Keratinocyte (primary cell): ENCODE results near the gene ASTL. TPM values are rescaled to one million over a fixed set of nuclear protein-coding genes. Genes with fewer than 3 reads are reported as not detected.

ENCODE experiments used
- DNase-seq: peaks from one replicate; pipeline ENCODE4 v3.0.0-alpha.2; 2011; ENCODE audit warnings: low read depth, missing footprints, low spot score
- FAIRE-seq: peaks from 2 replicates; lab custom pipeline; 2011; peaks lifted over from hg19 to GRCh38; lab: Jason Lieb, UNC
- H2AFZ ChIP-seq: 2 replicates; pipeline ENCODE4 v1.6.0; 2012; ENCODE audit warnings: low read length, control low read depth, inconsistent platforms; ENCODE audit not compliant: control insufficient read depth
- H3K27ac ChIP-seq: 2 replicates; pipeline ENCODE4 v1.5.1; 2011; ENCODE audit warnings: low read length; ENCODE audit not compliant: control insufficient read depth, insufficient read depth
- H3K27me3 ChIP-seq: 3 replicates; pipeline ENCODE4 v1.6.0; 2011; ENCODE audit warnings: low read length; ENCODE audit not compliant: control insufficient read depth, insufficient read depth; ENCODE audit errors: extremely low read depth
- H3K36me3 ChIP-seq, 2 experiments: 2 replicates in 1 of 2; 3 replicates in 1 of 2; pipeline ENCODE4 v1.5.1; 2011; ENCODE audit warnings: low read length in 2 of 2, mild to moderate bottlenecking in 1 of 2; ENCODE audit not compliant: control insufficient read depth in 2 of 2, insufficient read depth in 2 of 2; ENCODE audit errors: extremely low read depth in 1 of 2
- H3K4me1 ChIP-seq: 3 replicates; pipeline ENCODE4 v1.5.1; 2011; ENCODE audit warnings: low read length; ENCODE audit not compliant: control insufficient read depth, insufficient read depth; ENCODE audit errors: extremely low read depth
- H3K4me2 ChIP-seq: 3 replicates; pipeline ENCODE4 v1.6.0; 2011; ENCODE audit warnings: low read depth, low read length; ENCODE audit not compliant: control insufficient read depth, insufficient read depth; ENCODE audit errors: extremely low read depth
- H3K4me3 ChIP-seq, 3 experiments: fragments of 200-600 bp in 1 of 3; sonication (generic) in 1 of 3; 2 replicates in 2 of 3; 3 replicates in 1 of 3; pipeline ENCODE4 v1.5.1; 2011 to 2016; ENCODE audit warnings: low read length in 3 of 3, mild to moderate bottlenecking in 3 of 3, control low read depth in 2 of 3, inconsistent platforms in 1 of 3, low read depth in 1 of 3, mixed read lengths in 1 of 3, mixed run types in 1 of 3, moderate library complexity in 1 of 3; ENCODE audit not compliant: control insufficient read depth in 2 of 3, insufficient read depth in 2 of 3; ENCODE audit errors: extremely low read depth in 1 of 3
- H3K79me2 ChIP-seq: 2 replicates; pipeline ENCODE4 v1.6.0; 2012; ENCODE audit warnings: low read length; ENCODE audit not compliant: control insufficient read depth, insufficient read depth
- H3K9ac ChIP-seq: 3 replicates; pipeline ENCODE4 v1.6.0; 2011; ENCODE audit warnings: low read length; ENCODE audit not compliant: control insufficient read depth, insufficient read depth; ENCODE audit errors: extremely low read depth
- H3K9me1 ChIP-seq: 3 replicates; pipeline ENCODE4 v1.6.0; 2011; ENCODE audit warnings: low read length; ENCODE audit not compliant: control insufficient read depth, insufficient read depth; ENCODE audit errors: extremely low read depth
- H3K9me3 ChIP-seq: 2 replicates; pipeline ENCODE4 v1.5.1; 2012; ENCODE audit warnings: low read depth, low read length; ENCODE audit not compliant: control insufficient read depth
- H4K20me1 ChIP-seq: 3 replicates; pipeline ENCODE4 v1.6.0; 2011; ENCODE audit warnings: low read length; ENCODE audit not compliant: control insufficient read depth, insufficient read depth; ENCODE audit errors: extremely low read depth
- CTCF ChIP-seq, 3 experiments: IDR thresholded peaks in 1 of 3; conservative IDR thresholded peaks in 1 of 3; optimal IDR thresholded peaks in 1 of 3; 2 replicates in 2 of 3; 3 replicates in 1 of 3; pipeline versions ENCODE3 to v1.5.1; 2011; ENCODE audit warnings: low read length in 3 of 3, mild to moderate bottlenecking in 3 of 3, moderate library complexity in 2 of 3, control low read depth in 1 of 3, inconsistent platforms in 1 of 3; ENCODE audit not compliant: insufficient read depth in 2 of 3; ENCODE audit errors: extremely low read depth in 1 of 3
- EZH2 ChIP-seq: IDR thresholded peaks from one replicate; pipeline ENCODE4 v1.6.1; 2012; ENCODE audit warnings: inconsistent platforms, mild to moderate bottlenecking, low read length, moderate library complexity
- dilution Hi-C: fragments of 300-500 bp; cut with MboI; formaldehyde crosslinking; loops from one replicate; pipeline ENCODE4 v1.7.0; 2020; ENCODE audit warnings: low sequenced_read_pairs; ENCODE audit not compliant: extremely low pct_ligation_motif_present
- polyA plus RNA-seq, 5 experiments: library from polyadenylated mRNA; depleted of rRNA in 3 of 5; stranded (reverse) in 3 of 5; stranded (forward) in 1 of 5; unstranded in 1 of 5; fragments of >200 nt; gene quantifications; 1 replicate in 1 of 5; 2 replicates in 3 of 5; 3 replicates in 1 of 5; pipeline versions ENCODE4 v1.2.1 to v1.2.3, GENCODE V29; 2011 to 2012; ENCODE audit warnings: missing spikeins in 2 of 5, low read depth in 1 of 5, low replicate concordance in 1 of 5

ASTL gene
- polyA plus RNA-seq, 1 donor (not counting 4 experiments of a cell fraction or from before 2014, with no cell fraction given) = not detected

GRCh38 chr2:96082211-96083063 lies 55.9 kb downstream of the ASTL start:
- no peak for FAIRE-seq
- Histone ChIP-seq H2AFZ (no peak overlapping the region), H3K36me3 (no peaks in the 10 kb centered on the region), H3K79me2 (no peaks in the 10 kb centered on the region), H3K9me1 (no peaks in the 10 kb centered on the region), H4K20me1 (no peaks in the 10 kb centered on the region), H3K9ac (no peak overlapping the region), H3K9me3 (no peaks in the 10 kb centered on the region), H3K27me3 (peaks cover 2% of the 10 kb centered on the region), H3K4me3 (no peak overlapping the region), H3K4me1 (no peaks in the 10 kb centered on the region), H3K4me2 (no peak overlapping the region), H3K27ac (no peak overlapping the region)
- dilution Hi-C loops = no loop called here
- DNase-seq = no peak
- no peak for TF ChIP-seq CTCF (optimal IDR thresholded peaks at IDR 0.05 in 1 of 3, IDR thresholded peaks at IDR 0.05 in 1 of 3, conservative IDR thresholded peaks at IDR 0.05 in 1 of 3; ENCODE audit: extremely low read depth in 1 of 3, insufficient read depth in 2 of 3, low read length in 3 of 3)
- TF ChIP-seq EZH2 = no peak

- TF ChIP-seq CTCF (optimal IDR thresholded peaks at IDR 0.05 in 1 of 3, IDR thresholded peaks at IDR 0.05 in 1 of 3, conservative IDR thresholded peaks at IDR 0.05 in 1 of 3; ENCODE audit: extremely low read depth in 1 of 3, insufficient read depth in 2 of 3, low read length in 3 of 3) (no peak), EZH2 (no peak)
- no peaks in the 10 kb centered on the region for H3K4me1 ChIP-seq
Measured at GRCh38 chr2:96081042-96081441, 57.3 kb downstream of the ASTL start.

More at GRCh38 chr2:96081042-96081441, 57.3 kb downstream of the ASTL start:
- H3K9ac ChIP-seq = no peak overlapping the region
- no peak for DNase-seq
- dilution Hi-C loops = no loop called here
- H3K9me1 ChIP-seq = no peaks in the 10 kb centered on the region
- no peak overlapping the region for H2AFZ ChIP-seq
- no peaks in the 10 kb centered on the region for H3K79me2 ChIP-seq
- H3K9me3 ChIP-seq = no peaks in the 10 kb centered on the region
- FAIRE-seq = no peak
- no peaks in the 10 kb centered on the region for H4K20me1 ChIP-seq
- H3K4me3 ChIP-seq = no peak overlapping the region
- H3K4me2 ChIP-seq = no peak overlapping the region
- no peak overlapping the region for H3K27ac ChIP-seq
- H3K36me3 ChIP-seq = no peaks in the 10 kb centered on the region
- peaks cover 2% of the 10 kb centered on the region for H3K27me3 ChIP-seq
